ENCODE data around the gene MCRS1.

The MCRS1 gene

GRCh38 chr12:49556391-49557186 is 11.4 kb downstream of the MCRS1 start:
- no peak for DNase-seq (ENCODE audit: low spot score)

GRCh38 chr12:49555631-49556390 is 12.1 kb downstream of the MCRS1 start:
- DNase-seq (ENCODE audit: low spot score): no peak

- DNase-seq (ENCODE audit: low spot score): no peak
These were observed 13.7 kb downstream of the MCRS1 start for GRCh38 chr12:49554266-49554665.

- no peak for DNase-seq (ENCODE audit: low spot score)
These were observed 14.3 kb downstream of the MCRS1 start for GRCh38 chr12:49553512-49554088.

- no peak for DNase-seq (ENCODE audit: low spot score)
These were observed 15.0 kb downstream of the MCRS1 start for GRCh38 chr12:49552899-49553298.

- DNase-seq (ENCODE audit: low spot score): no peak
These were observed 15.5 kb downstream of the MCRS1 start for GRCh38 chr12:49552425-49552824.

- DNase-seq (ENCODE audit: low spot score): no peak
These were observed 15.9 kb downstream of the MCRS1 start for GRCh38 chr12:49552014-49552413.

- peak; percentile 24 for DNase-seq (ENCODE audit: low spot score)
These were observed 17.2 kb downstream of the MCRS1 start for GRCh38 chr12:49550693-49551252.

- DNase-seq (ENCODE audit: low spot score): no peak
These were observed 17.9 kb downstream of the MCRS1 start for GRCh38 chr12:49549735-49550692.

GRCh38 chr12:49548822-49549648 is 18.9 kb downstream of the MCRS1 start:
- DNase-seq (ENCODE audit: low spot score): peak; percentile 20

- DNase-seq (ENCODE audit: low spot score): no peak
These were observed 19.5 kb downstream of the MCRS1 start for GRCh38 chr12:49548481-49548821.

- DNase-seq (ENCODE audit: low spot score): no peak
These were observed 20.8 kb downstream of the MCRS1 start for GRCh38 chr12:49547090-49547690.

- DNase-seq (ENCODE audit: low spot score): no peak
These were observed 21.5 kb downstream of the MCRS1 start for GRCh38 chr12:49546481-49546880.

- DNase-seq (ENCODE audit: low spot score): no peak
These were observed 22.1 kb downstream of the MCRS1 start for GRCh38 chr12:49545815-49546214.

GRCh38 chr12:49543914-49544815 is 23.8 kb downstream of the MCRS1 start:
- no peak for DNase-seq (ENCODE audit: low spot score)

- no peak for DNase-seq (ENCODE audit: low spot score)
These were observed 24.6 kb downstream of the MCRS1 start for GRCh38 chr12:49543221-49543913.

- DNase-seq (ENCODE audit: low spot score): no peak
These were observed 25.3 kb downstream of the MCRS1 start for GRCh38 chr12:49542592-49543160.

- no peak for DNase-seq (ENCODE audit: low spot score)
These were observed 25.9 kb downstream of the MCRS1 start for GRCh38 chr12:49541911-49542505.

Data from globus pallidus (tissue), 1 donor.